Esophagus (tissue), 2 donors: ENCODE data around the gene RPH3AL. TPM values are rescaled to one million over a fixed set of nuclear protein-coding genes. Genes with fewer than 3 reads are reported as not detected.

Experiments
- H3K27ac ChIP-seq, 2 donors: one replicate each; pipeline ENCODE4 v1.5.1; 2013; ENCODE audit warnings: low read depth in 2 of 2, mild to moderate bottlenecking in 2 of 2, inconsistent platforms in 1 of 2, low read length in 1 of 2, moderate library complexity in 1 of 2
- H3K27me3 ChIP-seq, 2 donors: one replicate each; pipeline ENCODE4 v1.6.1; 2013; ENCODE audit warnings: low read length in 2 of 2, control low read depth in 1 of 2, mild to moderate bottlenecking in 1 of 2; ENCODE audit not compliant: insufficient read depth in 2 of 2, control insufficient read depth in 1 of 2
- H3K36me3 ChIP-seq, 2 donors: one replicate each; pipeline ENCODE4 v1.6.1; 2013; ENCODE audit warnings: low read length in 1 of 2; ENCODE audit not compliant: control insufficient read depth in 2 of 2, insufficient read depth in 2 of 2
- H3K4me1 ChIP-seq, 2 donors: one replicate each; pipeline ENCODE4 v1.6.1; 2013; ENCODE audit warnings: low read length in 1 of 2; ENCODE audit not compliant: control insufficient read depth in 2 of 2, insufficient read depth in 2 of 2
- H3K4me3 ChIP-seq, 2 donors: one replicate each; pipeline ENCODE4 v1.5.1; 2013; ENCODE audit warnings: low read length in 2 of 2, mild to moderate bottlenecking in 2 of 2, low read depth in 1 of 2, moderate library complexity in 1 of 2
- H3K9me3 ChIP-seq, 2 donors: one replicate each; pipeline ENCODE4 v1.6.1; 2013; ENCODE audit warnings: mild to moderate bottlenecking in 2 of 2, low read depth in 1 of 2, low read length in 1 of 2, moderate library complexity in 1 of 2; ENCODE audit not compliant: control insufficient read depth in 2 of 2, insufficient read depth in 1 of 2
- WGBS, 2 donors: extraction: QIAGEN DNeasy Blood & Tissue Kit; methylation state at CpG; one replicate each; pipeline ENCODE4 v1.1.7; 2013; 5-methylcytosine and 5-hydroxymethylcytosine counted together
- polyA plus RNA-seq, 2 donors: library from polyadenylated mRNA; stranded (reverse); fragments of 200-250 nt; gene quantifications; one replicate each; pipeline ENCODE4 v1.2.3, GENCODE V29; 2013
- donor health status: healthy with polysubstance abuse.
- donor health status: Bipolar disorder and iron deficiency.

RPH3AL gene
- polyA plus RNA-seq = 1 to 10 TPM; 3.2 to 6.1 TPM

- H3K4me3 ChIP-seq = peak within 1 kb of the TSS in 1 of 2 donors; percentile 24
- 37 to 39% methylated on average over 22 of the region's 22 CpGs for WGBS, 2 donors
- peaks cover 0 to 43% of the 10 kb centered on the region in 2 donors for H3K4me1 ChIP-seq
- H3K9me3 ChIP-seq = no peaks in the 10 kb centered on the region
- H3K27ac ChIP-seq = peak within 1 kb of the TSS; percentile 84 to 91
- no peaks in the 10 kb centered on the region for H3K36me3 ChIP-seq
- no peaks in the 10 kb centered on the region for H3K27me3 ChIP-seq
Measured at GRCh38 chr17:352421-353212, at the start of gene RPH3AL. RPH3AL (minus strand) TSS chr17:352807; CDS start chr17:327543, 25,264 bp downstream.

GRCh38 chr17:400257-400656, 47.6 kb upstream of the RPH3AL start:
- 65 to 72% methylated on average over 10 of the region's 10 CpGs for WGBS, 2 donors
- no peaks in the 10 kb centered on the region for H3K4me1 ChIP-seq
- no peak overlapping the region for H3K4me3 ChIP-seq
- no peaks in the 10 kb centered on the region for H3K36me3 ChIP-seq
- H3K9me3 ChIP-seq = no peaks in the 10 kb centered on the region
- H3K27me3 ChIP-seq = no peaks in the 10 kb centered on the region
- H3K27ac ChIP-seq = no peak overlapping the region

GRCh38 chr17:396788-397187, 44.2 kb upstream of the RPH3AL start:
- Histone ChIP-seq H3K4me1 (peaks cover 0 to 1% of the 10 kb centered on the region in 2 donors), H3K36me3 (no peaks in the 10 kb centered on the region), H3K27ac (no peak overlapping the region), H3K27me3 (no peaks in the 10 kb centered on the region), H3K9me3 (no peaks in the 10 kb centered on the region), H3K4me3 (no peak overlapping the region)
- WGBS, 2 donors = 66 to 70% methylated on average over 6 of the region's 6 CpGs

- Histone ChIP-seq H3K36me3 (no peaks in the 10 kb centered on the region), H3K27ac (no peak overlapping the region), H3K9me3 (no peaks in the 10 kb centered on the region), H3K4me3 (no peak overlapping the region), H3K4me1 (peaks cover 0 to 1% of the 10 kb centered on the region in 2 donors), H3K27me3 (no peaks in the 10 kb centered on the region)
- WGBS, 2 donors = 92 to 99% methylated on average over 2 of the region's 2 CpGs
Measured at GRCh38 chr17:395974-396373, 43.4 kb upstream of the RPH3AL start.

- H3K27me3 ChIP-seq = no peaks in the 10 kb centered on the region
- 86 to 94% methylated on average over 9 of the region's 9 CpGs for WGBS, 2 donors
- no peak overlapping the region for H3K27ac ChIP-seq
- no peaks in the 10 kb centered on the region for H3K9me3 ChIP-seq
- no peak overlapping the region for H3K4me3 ChIP-seq
- H3K36me3 ChIP-seq = no peaks in the 10 kb centered on the region
- peaks cover 0 to 1% of the 10 kb centered on the region in 2 donors for H3K4me1 ChIP-seq
Measured at GRCh38 chr17:395179-395578, 42.6 kb upstream of the RPH3AL start.

GRCh38 chr17:394718-395095, 42.1 kb upstream of the RPH3AL start:
- no peak overlapping the region for H3K4me3 ChIP-seq
- H3K27ac ChIP-seq = no peak overlapping the region
- H3K36me3 ChIP-seq = no peaks in the 10 kb centered on the region
- H3K9me3 ChIP-seq = no peaks in the 10 kb centered on the region
- H3K4me1 ChIP-seq = peaks cover 0 to 1% of the 10 kb centered on the region in 2 donors
- H3K27me3 ChIP-seq = no peaks in the 10 kb centered on the region
- WGBS, 2 donors = 93 to 94% methylated on average over 9 of the region's 9 CpGs

- H3K36me3 ChIP-seq = no peaks in the 10 kb centered on the region
- no peak overlapping the region for H3K27ac ChIP-seq
- WGBS, 2 donors = 73 to 76% methylated on average over 19 of the region's 19 CpGs
- H3K4me3 ChIP-seq = no peak overlapping the region
- H3K4me1 ChIP-seq = peaks cover 0 to 1% of the 10 kb centered on the region in 2 donors
- no peaks in the 10 kb centered on the region for H3K9me3 ChIP-seq
- no peaks in the 10 kb centered on the region for H3K27me3 ChIP-seq
Measured at GRCh38 chr17:393806-394717, 41.5 kb upstream of the RPH3AL start.

GRCh38 chr17:391850-392249, 39.2 kb upstream of the RPH3AL start:
- WGBS, 2 donors = 80 to 85% methylated on average over 11 of the region's 11 CpGs
- Histone ChIP-seq H3K4me3 (no peak overlapping the region), H3K36me3 (no peaks in the 10 kb centered on the region), H3K9me3 (no peaks in the 10 kb centered on the region), H3K4me1 (peaks cover 0 to 1% of the 10 kb centered on the region in 2 donors), H3K27ac (no peak overlapping the region), H3K27me3 (no peaks in the 10 kb centered on the region)

GRCh38 chr17:390025-390424, 37.4 kb upstream of the RPH3AL start:
- Histone ChIP-seq H3K9me3 (no peaks in the 10 kb centered on the region), H3K4me3 (no peak overlapping the region), H3K4me1 (peaks cover 3% of the 10 kb centered on the region in 2 donors), H3K36me3 (no peaks in the 10 kb centered on the region), H3K27ac (no peak overlapping the region), H3K27me3 (no peaks in the 10 kb centered on the region)
- WGBS, 2 donors = 65 to 77% methylated on average over 12 of the region's 12 CpGs
